Effector CD8-positive, alpha-beta T cell (primary cell): Measurements from ENCODE around the gene GADL1.

Experiments used
- DNase-seq: peaks from one replicate; lab custom pipeline; 2025; lab: John Stamatoyannopoulos, UW

Gene GADL1

GRCh38 chr3:30760040-30760695 is 134.3 kb downstream of the GADL1 start:
- no peak for DNase-seq

- no peak for DNase-seq
Measured at GRCh38 chr3:30756218-30756617, 138.2 kb downstream of the GADL1 start.

GRCh38 chr3:30754426-30754825 is 140.0 kb downstream of the GADL1 start:
- DNase-seq, result no peak

- no peak for DNase-seq
Measured at GRCh38 chr3:30753766-30754165, 140.7 kb downstream of the GADL1 start.

GRCh38 chr3:30752970-30753369 is 141.5 kb downstream of the GADL1 start:
- DNase-seq, result no peak

- no peak for DNase-seq
Measured at GRCh38 chr3:30752491-30752890, 142.0 kb downstream of the GADL1 start.

- DNase-seq, result peak; percentile 46
Measured at GRCh38 chr3:30751610-30752299, 142.7 kb downstream of the GADL1 start.

- DNase-seq, result no peak
Measured at GRCh38 chr3:30750967-30751366, 143.5 kb downstream of the GADL1 start.

GRCh38 chr3:30749230-30749629 is 145.2 kb downstream of the GADL1 start:
- no peak for DNase-seq

- DNase-seq, result no peak
Measured at GRCh38 chr3:30747771-30748281, 146.6 kb downstream of the GADL1 start.

- no peak for DNase-seq
Measured at GRCh38 chr3:30743641-30744317, 150.7 kb downstream of the GADL1 start.

GRCh38 chr3:30742796-30743619 is 151.5 kb downstream of the GADL1 start:
- no peak for DNase-seq

GRCh38 chr3:30741889-30742288 is 152.6 kb downstream of the GADL1 start:
- no peak for DNase-seq

GRCh38 chr3:30738605-30739004 is 155.9 kb downstream of the GADL1 start:
- DNase-seq, result no peak

- DNase-seq, result no peak
Measured at GRCh38 chr3:30737743-30738499, 156.5 kb downstream of the GADL1 start.

- DNase-seq, result no peak
Measured at GRCh38 chr3:30733696-30734095, 160.8 kb downstream of the GADL1 start.

GRCh38 chr3:30733209-30733608 is 161.3 kb downstream of the GADL1 start:
- no peak for DNase-seq

GRCh38 chr3:30730967-30731366 is 163.5 kb downstream of the GADL1 start:
- no peak for DNase-seq

- no peak for DNase-seq
Measured at GRCh38 chr3:30729936-30730335, 164.5 kb downstream of the GADL1 start.

GRCh38 chr3:30729512-30729911 is 164.9 kb downstream of the GADL1 start:
- no peak for DNase-seq

GRCh38 chr3:30728143-30728542 is 166.3 kb downstream of the GADL1 start:
- DNase-seq, result no peak
